Measurements from ENCODE around the gene SETX.

SETX gene

GRCh38 chr9:132366481-132366880 is 11.7 kb upstream of the SETX start:
- no peak overlapping the region for H3K4me3 ChIP-seq (ENCODE audit: low read depth, low read length, poor library complexity, severe bottlenecking)
- no peaks in the 10 kb centered on the region for H3K9me2 ChIP-seq (ENCODE audit: low read depth, low read length)
- no peak overlapping the region for H3K9ac ChIP-seq (ENCODE audit: low read length)
- no peak overlapping the region for H2AFZ ChIP-seq (ENCODE audit: low read length)
- no peaks in the 10 kb centered on the region for H3K27me3 ChIP-seq (ENCODE audit: insufficient read depth, low read length)
- 0 out of 2 replicates have a peak, but pooled peaks cover 1% of the 10 kb centered on the region for H3F3A ChIP-seq (ENCODE audit: insufficient read depth, low read length)
- no peaks in the 10 kb centered on the region for H3K9me3 ChIP-seq (ENCODE audit: low read length)
- H3K4me1 ChIP-seq (ENCODE audit: insufficient read depth, low read length, severe bottlenecking): peaks cover 8% of the 10 kb centered on the region
- H3K27ac ChIP-seq (ENCODE audit: low read depth, low read length, poor library complexity, severe bottlenecking): no peak overlapping the region
- no peaks in the 10 kb centered on the region for H3K36me3 ChIP-seq (ENCODE audit: insufficient read depth, low read length)
- TF ChIP-seq EZH2 (IDR thresholded peaks at IDR 0.05; ENCODE audit: borderline replicate concordance, low read length) (no peak), CTCF (IDR thresholded peaks at IDR 0.05; ENCODE audit: low read length) (no peak)
- no peaks in the 10 kb centered on the region for H4K20me1 ChIP-seq (ENCODE audit: insufficient read depth, low read length)
- no peak overlapping the region for H3K4me2 ChIP-seq (ENCODE audit: low read length)
- no peaks in the 10 kb centered on the region for H3K79me2 ChIP-seq (ENCODE audit: insufficient read depth, low read length)

- no peaks in the 10 kb centered on the region for H3K27me3 ChIP-seq (ENCODE audit: insufficient read depth, low read length)
- H3K4me1 ChIP-seq (ENCODE audit: insufficient read depth, low read length, severe bottlenecking): peaks cover 8% of the 10 kb centered on the region
- no peak overlapping the region for H3K9ac ChIP-seq (ENCODE audit: low read length)
- H3K27ac ChIP-seq (ENCODE audit: low read depth, low read length, poor library complexity, severe bottlenecking): no peak overlapping the region
- H3F3A ChIP-seq (ENCODE audit: insufficient read depth, low read length): no peaks in the 10 kb centered on the region
- no peaks in the 10 kb centered on the region for H3K9me3 ChIP-seq (ENCODE audit: low read length)
- no peaks in the 10 kb centered on the region for H4K20me1 ChIP-seq (ENCODE audit: insufficient read depth, low read length)
- H3K9me2 ChIP-seq (ENCODE audit: low read depth, low read length): no peaks in the 10 kb centered on the region
- TF ChIP-seq EZH2 (IDR thresholded peaks at IDR 0.05; ENCODE audit: borderline replicate concordance, low read length): no peak
- TF ChIP-seq CTCF (IDR thresholded peaks at IDR 0.05; ENCODE audit: low read length): no peak
- no peak overlapping the region for H3K4me3 ChIP-seq (ENCODE audit: low read depth, low read length, poor library complexity, severe bottlenecking)
- no peak overlapping the region for H3K4me2 ChIP-seq (ENCODE audit: low read length)
- 0 out of 2 replicates have a peak overlapping the region, but pooled peaks have one; percentile 49 for H2AFZ ChIP-seq (ENCODE audit: low read length)
- no peaks in the 10 kb centered on the region for H3K36me3 ChIP-seq (ENCODE audit: insufficient read depth, low read length)
- no peaks in the 10 kb centered on the region for H3K79me2 ChIP-seq (ENCODE audit: insufficient read depth, low read length)
Observed at GRCh38 chr9:132365986-132366385, 11.2 kb upstream of the SETX start.

DNA sequence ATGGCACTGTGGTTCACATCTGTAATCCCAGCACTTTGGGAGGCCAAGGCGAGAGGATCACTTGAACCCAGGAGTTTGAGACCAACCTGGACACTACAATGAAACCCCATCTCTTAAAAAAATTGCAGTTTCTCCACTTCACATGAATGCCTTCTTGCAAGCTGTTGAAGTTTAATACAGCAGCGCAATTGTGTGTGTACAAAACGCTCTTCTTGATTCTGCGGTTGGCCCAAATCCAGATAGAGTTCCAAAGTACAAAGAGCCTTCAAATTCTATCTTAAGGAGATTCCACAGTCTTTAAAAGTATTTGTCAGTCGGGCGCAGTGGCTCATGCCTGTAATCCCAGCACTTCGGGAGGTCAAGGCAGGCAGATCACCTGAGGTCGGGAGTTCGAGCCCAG is 9.3 kb upstream of the SETX start:
- Histone ChIP-seq H3F3A (ENCODE audit: insufficient read depth, low read length) (no peaks in the 10 kb centered on the region), H3K4me1 (ENCODE audit: insufficient read depth, low read length, severe bottlenecking) (no peaks in the 10 kb centered on the region), H3K27me3 (ENCODE audit: insufficient read depth, low read length) (no peaks in the 10 kb centered on the region), H3K79me2 (ENCODE audit: insufficient read depth, low read length) (no peaks in the 10 kb centered on the region), H3K9me2 (ENCODE audit: low read depth, low read length) (no peaks in the 10 kb centered on the region), H3K36me3 (ENCODE audit: insufficient read depth, low read length) (no peaks in the 10 kb centered on the region), H3K4me3 (ENCODE audit: low read depth, low read length, poor library complexity, severe bottlenecking) (no peak overlapping the region), H3K9me3 (ENCODE audit: low read length) (no peaks in the 10 kb centered on the region), H3K9ac (ENCODE audit: low read length) (no peak overlapping the region), H4K20me1 (ENCODE audit: insufficient read depth, low read length) (no peaks in the 10 kb centered on the region), H3K4me2 (ENCODE audit: low read length) (no peak overlapping the region), H2AFZ (ENCODE audit: low read length) (no peak overlapping the region), H3K27ac (ENCODE audit: low read depth, low read length, poor library complexity, severe bottlenecking) (no peak overlapping the region)
- TF ChIP-seq CTCF (IDR thresholded peaks at IDR 0.05; ENCODE audit: low read length) (no peak), EZH2 (IDR thresholded peaks at IDR 0.05; ENCODE audit: borderline replicate concordance, low read length) (no peak)
